Thoracic aorta (tissue), 2 donors: Measurements from ENCODE around the gene DIS3L2. TPM values are rescaled to one million over a fixed set of nuclear protein-coding genes. Genes with fewer than 3 reads are reported as not detected.

Experiments used
- ATAC-seq: fragments of 150-250 bp; one replicate; pipeline ENCODE4 v1.8.0; 2017; ENCODE audit warnings: low read depth; ENCODE audit not compliant: insufficient number of reproducible peaks, low FRiP score
- DNase-seq: peaks from one replicate; pipeline ENCODE4 v3.0.0-alpha.2; 2020; ENCODE audit warnings: low spot score
- H3K27ac ChIP-seq, 2 donors: fragments of 200-600 bp; sonication (generic); 1 replicate in 1 of 2; 2 replicates in 1 of 2; pipeline ENCODE4 v1.5.1; 2016; ENCODE audit warnings: mild to moderate bottlenecking in 2 of 2, moderate library complexity in 2 of 2
- H3K27me3 ChIP-seq: fragments of 200-600 bp; sonication (generic); replicated peaks from 2 replicates; pipeline ENCODE4 v1.6.0; 2016; ENCODE audit warnings: mild to moderate bottlenecking; ENCODE audit not compliant: insufficient read depth
- H3K36me3 ChIP-seq: fragments of 200-600 bp; sonication (generic); one replicate; pipeline ENCODE4 v1.5.1; 2016
- H3K4me1 ChIP-seq, 2 donors: fragments of 200-600 bp; sonication (generic); 1 replicate in 1 of 2; 2 replicates in 1 of 2; pipeline versions ENCODE4 v1.5.1 to v1.6.0; 2016; ENCODE audit warnings: low read depth in 2 of 2, mild to moderate bottlenecking in 1 of 2; ENCODE audit not compliant: control insufficient read depth in 1 of 2
- H3K4me3 ChIP-seq: fragments of 200-600 bp; sonication (generic); 2 replicates; pipeline ENCODE4 v1.5.1; 2016; ENCODE audit warnings: mild to moderate bottlenecking
- H3K9me3 ChIP-seq: fragments of 200-600 bp; sonication (generic); 2 replicates; pipeline ENCODE4 v1.5.1; 2016
- total RNA-seq, 2 donors: library from RNA; depleted of rRNA; stranded (reverse); fragments of >200 nt; gene quantifications; one replicate each; pipeline versions ENCODE4 v1.1.0 to v1.2.3, GENCODE V29; 2016
- TF ChIP-seq, protein P1 (sequence below): fragments of 200-600 bp; sonication (generic); IDR thresholded peaks from one replicate; pipeline ENCODE4 v1.5.1; 2019; ENCODE audit warnings: antibody characterized with exemption

DIS3L2 gene
- total RNA-seq, 2 donors from 2014 or later: 26.4 to 32.5 TPM

DNA sequence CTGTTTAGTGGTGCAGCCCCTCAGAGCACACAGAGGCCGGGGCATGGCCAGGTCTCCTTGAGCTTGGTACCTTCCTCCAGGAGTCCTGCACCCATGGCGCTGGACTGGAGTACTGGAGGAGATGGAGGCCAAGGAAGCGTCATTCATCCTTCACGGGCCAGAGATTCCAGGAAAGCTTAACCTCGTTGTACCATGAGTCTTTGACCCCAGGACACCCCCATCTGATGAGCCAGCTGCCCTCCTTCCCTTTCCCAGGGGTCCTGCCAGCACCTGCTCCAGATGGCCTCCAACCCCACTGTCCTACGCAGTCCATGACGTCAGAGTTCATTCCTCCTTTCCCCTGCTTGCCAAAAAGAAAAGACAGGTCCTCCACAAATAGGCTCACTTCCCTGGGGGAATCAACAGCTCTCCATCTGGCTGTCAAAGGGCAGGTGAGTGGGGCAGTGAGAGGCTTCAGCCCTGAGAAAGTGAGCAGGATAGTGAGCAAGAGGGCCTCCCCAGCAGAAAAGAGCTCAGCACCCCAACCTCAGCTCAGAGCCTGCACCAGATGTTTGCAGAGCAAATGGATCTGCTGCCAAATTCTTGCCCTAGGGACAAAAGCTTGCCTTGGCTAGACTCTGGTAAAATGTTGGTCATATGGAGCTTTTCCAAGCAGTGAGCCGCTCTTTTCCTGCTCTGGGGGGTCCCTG is 30.8 kb upstream of the DIS3L2 start:
- H3K27ac ChIP-seq: no peak overlapping the region
- H3K4me3 ChIP-seq: no peak overlapping the region
- no peaks in the 10 kb centered on the region for H3K36me3 ChIP-seq
- H3K9me3 ChIP-seq: no peaks in the 10 kb centered on the region
- ATAC-seq (no peak), DNase-seq (no peak)
- TF ChIP-seq, protein P1, sequence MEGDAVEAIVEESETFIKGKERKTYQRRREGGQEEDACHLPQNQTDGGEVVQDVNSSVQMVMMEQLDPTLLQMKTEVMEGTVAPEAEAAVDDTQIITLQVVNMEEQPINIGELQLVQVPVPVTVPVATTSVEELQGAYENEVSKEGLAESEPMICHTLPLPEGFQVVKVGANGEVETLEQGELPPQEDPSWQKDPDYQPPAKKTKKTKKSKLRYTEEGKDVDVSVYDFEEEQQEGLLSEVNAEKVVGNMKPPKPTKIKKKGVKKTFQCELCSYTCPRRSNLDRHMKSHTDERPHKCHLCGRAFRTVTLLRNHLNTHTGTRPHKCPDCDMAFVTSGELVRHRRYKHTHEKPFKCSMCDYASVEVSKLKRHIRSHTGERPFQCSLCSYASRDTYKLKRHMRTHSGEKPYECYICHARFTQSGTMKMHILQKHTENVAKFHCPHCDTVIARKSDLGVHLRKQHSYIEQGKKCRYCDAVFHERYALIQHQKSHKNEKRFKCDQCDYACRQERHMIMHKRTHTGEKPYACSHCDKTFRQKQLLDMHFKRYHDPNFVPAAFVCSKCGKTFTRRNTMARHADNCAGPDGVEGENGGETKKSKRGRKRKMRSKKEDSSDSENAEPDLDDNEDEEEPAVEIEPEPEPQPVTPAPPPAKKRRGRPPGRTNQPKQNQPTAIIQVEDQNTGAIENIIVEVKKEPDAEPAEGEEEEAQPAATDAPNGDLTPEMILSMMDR: no peak
- H3K4me1 ChIP-seq: peaks cover 9 to 14% of the 10 kb centered on the region in 2 donors
- H3K27me3 ChIP-seq: peaks cover 3% of the 10 kb centered on the region

DNA sequence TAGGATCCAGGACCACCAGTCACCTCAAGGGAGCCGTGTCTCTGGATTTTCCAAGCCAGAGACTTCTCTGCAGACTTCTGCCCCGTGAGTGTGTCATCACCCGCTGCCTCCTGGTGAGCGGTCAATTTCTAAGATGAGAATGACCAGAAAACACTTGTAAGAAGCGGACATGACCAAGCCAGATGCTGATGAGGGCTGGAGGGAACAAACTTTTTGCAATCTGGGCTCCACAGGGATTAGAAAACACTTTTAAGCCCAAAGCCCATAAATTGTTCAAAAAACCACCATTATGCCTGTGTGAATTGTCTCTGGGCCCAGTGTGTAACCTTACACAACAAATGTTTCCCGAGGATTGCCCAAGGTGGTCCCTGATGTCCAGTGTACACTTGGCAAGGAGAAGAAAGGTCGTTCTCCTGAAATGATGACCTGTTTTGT is 30.0 kb upstream of the DIS3L2 start:
- ATAC-seq: no peak
- no peak for DNase-seq
- H3K4me3 ChIP-seq: no peak overlapping the region
- TF ChIP-seq, protein P1: no peak
- H3K27ac ChIP-seq: no peak overlapping the region
- peaks cover 3% of the 10 kb centered on the region for H3K27me3 ChIP-seq
- H3K9me3 ChIP-seq: no peaks in the 10 kb centered on the region
- no peaks in the 10 kb centered on the region for H3K36me3 ChIP-seq
- peaks cover 1 to 6% of the 10 kb centered on the region in 2 donors for H3K4me1 ChIP-seq

DNA sequence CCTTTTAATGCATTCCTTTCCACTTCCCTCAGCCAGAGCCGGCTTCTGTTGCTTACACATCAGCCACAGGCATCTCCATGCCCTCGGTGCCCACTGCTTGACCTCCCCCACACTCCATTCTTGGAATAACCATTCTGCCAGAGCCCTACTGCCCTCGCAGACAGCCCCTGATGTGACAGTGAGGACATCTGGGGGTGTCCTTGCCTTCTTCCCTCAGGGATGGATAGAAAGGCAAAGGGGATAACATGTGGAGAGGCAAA is 28.9 kb upstream of the DIS3L2 start:
- H3K4me3 ChIP-seq: no peak overlapping the region
- H3K27ac ChIP-seq: no peak overlapping the region
- no peaks in the 10 kb centered on the region for H3K4me1 ChIP-seq
- ATAC-seq: no peak
- no peaks in the 10 kb centered on the region for H3K9me3 ChIP-seq
- H3K27me3 ChIP-seq: peaks cover 3% of the 10 kb centered on the region
- TF ChIP-seq, protein P1: no peak
- DNase-seq: no peak
- H3K36me3 ChIP-seq: no peaks in the 10 kb centered on the region

DNA sequence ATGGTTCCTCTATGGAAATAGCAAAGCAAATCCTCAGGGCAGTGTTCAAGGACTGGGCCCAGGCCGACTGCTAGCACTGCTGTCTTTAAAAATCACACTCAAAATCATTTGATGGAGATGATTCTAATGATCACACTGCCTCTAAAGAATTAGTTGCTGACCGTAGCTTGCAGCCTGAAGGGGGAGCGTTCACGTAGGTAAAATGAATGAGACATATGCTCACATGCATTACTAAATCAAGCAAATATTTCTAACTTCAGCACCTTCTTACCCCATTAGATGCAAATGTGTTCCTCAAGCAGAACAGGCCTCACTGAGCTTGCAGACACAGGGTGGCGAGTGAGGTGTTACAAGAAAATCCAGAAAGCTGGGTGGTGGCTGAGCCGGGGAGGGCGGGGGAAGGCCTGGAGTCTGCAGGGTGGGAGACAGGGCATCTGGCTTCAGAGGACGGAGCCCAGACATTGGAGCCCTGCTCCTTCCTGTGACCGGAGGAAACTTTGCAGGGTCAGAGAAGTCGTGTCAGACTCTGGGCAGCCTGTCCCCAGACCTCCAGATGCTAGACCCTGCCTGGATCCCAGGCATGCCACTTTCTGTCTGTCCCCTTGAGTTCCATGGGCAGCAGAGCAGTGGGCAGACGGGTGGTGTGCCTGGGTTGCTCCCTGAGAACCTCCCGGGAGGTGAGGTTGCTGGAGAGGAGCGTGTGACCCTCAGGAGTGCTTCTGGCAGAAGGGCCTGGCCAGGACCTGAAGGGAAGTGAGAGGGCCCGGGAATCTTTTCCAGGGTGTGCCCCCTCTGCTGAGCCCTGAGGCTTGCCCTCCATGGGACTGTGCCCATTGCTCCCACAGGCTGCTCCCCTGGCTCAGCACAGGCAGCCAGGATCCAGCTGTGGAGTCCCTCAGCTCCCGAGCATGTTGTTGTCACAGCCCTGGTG is 28.3 kb upstream of the DIS3L2 start:
- H3K27ac ChIP-seq: no peak overlapping the region
- no peak overlapping the region for H3K4me3 ChIP-seq
- H3K36me3 ChIP-seq: no peaks in the 10 kb centered on the region
- ATAC-seq (no peak), DNase-seq (no peak)
- H3K9me3 ChIP-seq: no peaks in the 10 kb centered on the region
- H3K27me3 ChIP-seq: peaks cover 3% of the 10 kb centered on the region
- H3K4me1 ChIP-seq: no peaks in the 10 kb centered on the region
- TF ChIP-seq, protein P1: no peak

DNA sequence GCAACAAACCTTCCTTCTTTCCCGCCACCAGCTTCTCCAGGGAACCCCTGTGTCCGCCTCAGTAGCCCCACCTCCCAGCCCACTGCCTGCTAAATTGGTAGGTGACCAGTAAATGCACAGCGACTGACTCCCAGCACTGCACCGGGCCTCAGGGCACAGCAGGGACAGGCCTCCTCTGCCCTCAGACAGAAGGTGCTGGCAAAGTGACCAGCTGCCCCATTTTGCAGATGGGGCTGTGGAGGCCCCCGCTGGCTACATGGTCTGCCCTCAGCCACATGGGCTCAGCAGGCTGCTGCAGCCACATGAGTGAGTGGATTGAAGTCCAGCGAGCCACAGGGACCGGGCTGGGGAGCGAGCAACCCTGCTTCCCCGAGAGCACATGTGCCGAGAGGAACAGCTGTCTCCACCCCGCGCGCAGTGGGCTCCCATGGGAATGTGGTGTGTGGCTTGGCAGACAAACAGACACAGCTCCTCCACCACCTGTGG is 27.6 kb upstream of the DIS3L2 start:
- no peaks in the 10 kb centered on the region for H3K36me3 ChIP-seq
- H3K4me1 ChIP-seq: no peaks in the 10 kb centered on the region
- H3K9me3 ChIP-seq: no peaks in the 10 kb centered on the region
- H3K27me3 ChIP-seq: peaks cover under 1% of the 10 kb centered on the region
- TF ChIP-seq, protein P1: no peak
- DNase-seq: no peak
- ATAC-seq: no peak
- H3K27ac ChIP-seq: no peak overlapping the region
- H3K4me3 ChIP-seq: no peak overlapping the region
